Measurements from ENCODE around the gene EDC3. TPM values are rescaled to one million over a fixed set of nuclear protein-coding genes. Genes with fewer than 3 reads are reported as not detected.

EDC3 gene
- total RNA-seq (2021; ENCODE audit: unreplicated experiment) (45.1 TPM), Bru-seq, nascent RNA (percentile 75 among the genes with signal in this experiment), BruChase-seq, experiment 1, labeled RNA remaining after a 6-hour chase (percentile 73 among the genes with signal in this experiment), BruChase-seq, experiment 2, labeled RNA remaining after a 2-hour chase (percentile 79 among the genes with signal in this experiment)
- 34.0 and 36.3 TPM in 2 replicates for polyA plus RNA-seq (2012)
- long read RNA-seq, transcript EDC3-201 (7 exons, 3,763 nt): major isoform, 29 of 68 reads
- long read RNA-seq, partial matches to known transcripts: 10 of 68 reads
- long read RNA-seq, other reads (novel, unspliced or antisense): 27 of 68 reads

GRCh38 chr15:74695597-74696397, at the start of gene EDC3:
Gene EDC3 (minus strand): TSS chr15:74696024. CDS start chr15:74675124, 20,900 bp downstream.
- TSS peak; percentile 71 for BruUV-seq (replicated peaks)
- Histone ChIP-seq H2AFZ (ENCODE audit: low read depth, low read length, poor library complexity, severe bottlenecking) (peak within 1 kb of the TSS; percentile 93), H3K27me3 (ENCODE audit: insufficient read depth, low read length) (no peaks in the 10 kb centered on the region), H3K9ac (ENCODE audit: low read length) (peak within 1 kb of the TSS; percentile 85), H3K4me2 (ENCODE audit: low read length) (peak within 1 kb of the TSS; percentile 93), H4K20me1 (ENCODE audit: insufficient read depth) (no peaks in the 10 kb centered on the region), H3K9me2 (ENCODE audit: insufficient read depth) (no peaks in the 10 kb centered on the region), H3K9me3 (ENCODE audit: control insufficient read depth in 1 of 2, insufficient read depth in 1 of 2, low read depth in 1 of 2, low read length in 2 of 2) (no peaks in the 10 kb centered on the region), H3K4me1 (ENCODE audit: control insufficient read depth in 1 of 2, insufficient read depth in 2 of 2, low read length in 2 of 2) (peaks cover 5 to 20% of the 10 kb centered on the region in 2 experiments; a peak in 3 of 4 replicates), H3K79me2 (ENCODE audit: insufficient read depth, low read length) (peaks cover 50% of the 10 kb centered on the region), H3K36me3 (ENCODE audit: control insufficient read depth in 1 of 2, insufficient read depth in 2 of 2, low read length in 2 of 2) (no peaks in the 10 kb centered on the region), H3K27ac (ENCODE audit: low read depth, low read length) (peak within 1 kb of the TSS; percentile 64), H3K4me3 (replicated peaks in 1 of 2; ENCODE audit: low read depth in 1 of 2, low read length in 2 of 2) (peak within 1 kb of the TSS; percentile 72 to 83)
- CTCF ChIA-PET: no interaction called here
- ATAC-seq: peak; percentile 93
- POLR2A ChIA-PET: no interaction called here
- RAD21 ChIA-PET (ENCODE audit: low non-redundant PET in 1 of 2, low total read pairs in 2 of 2, uncharacterized antibody in 2 of 2, unreplicated experiment in 2 of 2): no interaction called here
- peak; percentile 73 for DNase-seq (ENCODE audit: low read depth, low spot score)
- intact Hi-C loops (cut with micrococcal nuclease): no loop called here
- no peak for TF ChIP-seq RAD21 (IDR thresholded peaks at IDR 0.05; ENCODE audit: low read depth)
- peak; percentile 86 for TF ChIP-seq ZFX (IDR thresholded peaks at IDR 0.05)
- peak; percentile 75 for TF ChIP-seq POLR2AphosphoS5 (IDR thresholded peaks at IDR 0.05; ENCODE audit: low read depth, low read length)
- no peak for TF ChIP-seq FOSL1 (IDR thresholded peaks at IDR 0.05; ENCODE audit: low read depth)
- TF ChIP-seq JUND (IDR thresholded peaks at IDR 0.05): no peak
- no peak for TF ChIP-seq ZBTB33 (IDR thresholded peaks at IDR 0.05; ENCODE audit: extremely low read depth, insufficient replicate concordance, low read length)
- no peak for TF ChIP-seq ZNF274 (IDR thresholded peaks at IDR 0.05; ENCODE audit: low read depth, low read length)
- peak; percentile 95 for TF ChIP-seq SRF (IDR thresholded peaks at IDR 0.05; ENCODE audit: low read depth)
- peak; percentile 85 for TF ChIP-seq MAX (IDR thresholded peaks at IDR 0.05)
- peak; percentile 46 for TF ChIP-seq YY1 (IDR thresholded peaks at IDR 0.05; ENCODE audit: extremely low read depth, insufficient replicate concordance, low read depth, low read length)
- no peak for TF ChIP-seq REST (IDR thresholded peaks at IDR 0.05; ENCODE audit: low read depth)
- TF ChIP-seq POLR2A (IDR thresholded peaks at IDR 0.05; ENCODE audit: borderline replicate concordance, extremely low read depth, insufficient read depth, insufficient read length): peak; percentile 48
- TF ChIP-seq TCF7L2 (IDR thresholded peaks at IDR 0.05; ENCODE audit: borderline replicate concordance, extremely low read depth, insufficient read depth, insufficient read length): no peak
- TF ChIP-seq ELF1 (IDR thresholded peaks at IDR 0.05; ENCODE audit: borderline replicate concordance, low read depth): no peak
- peak; percentile 70 for TF ChIP-seq SP1 (IDR thresholded peaks at IDR 0.05; ENCODE audit: low read depth)
- TF ChIP-seq ATF3 (IDR thresholded peaks at IDR 0.05): no peak
- TF ChIP-seq SIN3A (IDR thresholded peaks at IDR 0.05; ENCODE audit: low read depth): peak; percentile 98
- TF ChIP-seq EGR1 (IDR thresholded peaks at IDR 0.05; ENCODE audit: low read depth): peak; percentile 64
- TF ChIP-seq CEBPB (IDR thresholded peaks at IDR 0.05; ENCODE audit: low read depth): no peak
- TF ChIP-seq EZH2phosphoT487 (IDR thresholded peaks at IDR 0.05; ENCODE audit: borderline replicate concordance): no peak
